SK-N-SH (cell line): ENCODE measurements around the gene ANKRD52. TPM values are rescaled to one million over a fixed set of nuclear protein-coding genes. Genes with fewer than 3 reads are reported as not detected.

Source experiments
- CTCF ChIA-PET: fragments of 300-600, 350-600 bp; formaldehyde crosslinking; extraction: SDS; loops from one replicate; lab custom pipeline; 2021; lab: Yijun Ruan, JAX
- POLR2A ChIA-PET: fragments of 350-600 bp; sonication (Branson Sonifier 250); formaldehyde crosslinking; extraction: SDS; loops from one replicate; lab custom pipeline; 2020; ENCODE audit warnings: antibody characterized with exemption, inconsistent platforms; lab: Yijun Ruan, JAX
- DNase-seq: peaks from one replicate; pipeline ENCODE4 v3.0.0; 2012
- H2AFZ ChIP-seq: fragments of 200-600 bp; sonication (generic); 2 replicates; pipeline ENCODE4 v1.8.1; 2016; ENCODE audit warnings: antibody characterized with exemption, mild to moderate bottlenecking, low read depth
- H3F3A ChIP-seq: fragments of 200-600 bp; sonication (generic); replicated peaks from 2 replicates; pipeline ENCODE3; 2016; ENCODE audit warnings: antibody characterized with exemption, mild to moderate bottlenecking; ENCODE audit not compliant: insufficient read depth
- H3K27ac ChIP-seq, 2 experiments: fragments of 200-500 bp in 1 of 2; fragments of 200-600 bp in 1 of 2; sonication (Bioruptor generic) in 1 of 2; sonication (generic), shearing (Covaris generic) in 1 of 2; 2 replicates each; pipeline versions ENCODE4 v1.5.1 to v1.6.1; 2014 to 2016; ENCODE audit warnings: low read depth in 2 of 2, inconsistent platforms in 1 of 2, low read length in 1 of 2, mild to moderate bottlenecking in 1 of 2, mixed read lengths in 1 of 2
- H3K27me3 ChIP-seq: fragments of 200-600 bp; sonication (generic), shearing (Covaris generic); 2 replicates; pipeline ENCODE4 v1.6.1; 2016; ENCODE audit warnings: mixed run types; ENCODE audit not compliant: insufficient read depth
- H3K36me3 ChIP-seq, 2 experiments: fragments of 200-500 bp in 1 of 2; fragments of 200-600 bp in 1 of 2; sonication (Bioruptor generic) in 1 of 2; sonication (generic) in 1 of 2; replicated peaks in 1 of 2; 2 replicates each; pipeline versions ENCODE3 to v1.5.1; 2014 to 2016; ENCODE audit warnings: low read length in 1 of 2, mild to moderate bottlenecking in 1 of 2; ENCODE audit not compliant: insufficient read depth in 2 of 2, control insufficient read depth in 1 of 2
- H3K4me1 ChIP-seq, 2 experiments: fragments of 200-500 bp in 1 of 2; fragments of 200-600 bp in 1 of 2; sonication (Bioruptor generic) in 1 of 2; sonication (generic), shearing (Covaris generic) in 1 of 2; 2 replicates each; pipeline versions ENCODE4 v1.5.1 to v1.6.1; 2014 to 2016; ENCODE audit warnings: low read depth in 1 of 2, low read length in 1 of 2, mixed run types in 1 of 2; ENCODE audit not compliant: insufficient read depth in 2 of 2, control insufficient read depth in 1 of 2
- H3K4me2 ChIP-seq: fragments of 200-600 bp; sonication (generic), shearing (Covaris generic); 2 replicates; pipeline ENCODE4 v1.6.1; 2017; ENCODE audit warnings: mixed run types
- H3K4me3 ChIP-seq, 2 experiments: fragments of 200-500 bp in 1 of 2; fragments of 200-600 bp in 1 of 2; sonication (Bioruptor generic) in 1 of 2; sonication (generic), shearing (Covaris generic) in 1 of 2; 2 replicates each; pipeline versions ENCODE4 v1.5.1 to v1.8.1; 2014 to 2016; ENCODE audit warnings: low read depth in 2 of 2, inconsistent platforms in 1 of 2, low read length in 1 of 2, mild to moderate bottlenecking in 1 of 2, mixed read lengths in 1 of 2, moderate library complexity in 1 of 2
- H3K79me2 ChIP-seq: fragments of 200-600 bp; sonication (generic); 2 replicates; pipeline ENCODE4 v1.8.1; 2017; ENCODE audit warnings: mild to moderate bottlenecking; ENCODE audit not compliant: insufficient read depth
- H3K9ac ChIP-seq: fragments of 200-600 bp; sonication (generic); 2 replicates; pipeline ENCODE4 v1.6.1; 2017; ENCODE audit warnings: mixed run types
- H3K9me2 ChIP-seq: fragments of 200-600 bp; sonication (generic); 2 replicates; pipeline ENCODE4 v1.6.1; 2017; ENCODE audit warnings: mixed run types
- H3K9me3 ChIP-seq: fragments of 200-600 bp; sonication (generic); 2 replicates; pipeline ENCODE4 v1.6.1; 2017; ENCODE audit warnings: mixed run types, mild to moderate bottlenecking, moderate library complexity
- H4K20me1 ChIP-seq: fragments of 200-600 bp; sonication (generic); 2 replicates; pipeline ENCODE4 v1.6.1; 2017; ENCODE audit warnings: mild to moderate bottlenecking, mixed run types; ENCODE audit not compliant: insufficient read depth
- CTCF ChIP-seq: fragments of 200-600 bp; sonication (generic); IDR thresholded peaks from 2 replicates; pipeline ENCODE4 v1.6.1; 2017; ENCODE audit warnings: antibody characterized with exemption, mild to moderate bottlenecking, moderate library complexity
- ELF1 ChIP-seq: IDR thresholded peaks from 2 replicates; pipeline ENCODE4 v1.4.0; 2012
- EZH2phosphoT487 ChIP-seq: fragments of 200-600 bp; sonication (generic); IDR thresholded peaks from 2 replicates; pipeline ENCODE4 v1.6.1; 2017; ENCODE audit warnings: low read depth, mixed run types, mild to moderate bottlenecking, antibody characterized with exemption, moderate library complexity, borderline replicate concordance
- FOXJ3 ChIP-seq: sonication (generic); formaldehyde crosslinking; IDR thresholded peaks from 2 replicates; pipeline ENCODE4 v1.5.1; 2020; ENCODE audit warnings: mild to moderate bottlenecking, missing genetic modification reagents
- GATA2 ChIP-seq: sonication (generic); formaldehyde crosslinking; IDR thresholded peaks from 2 replicates; pipeline ENCODE4 v1.5.0; 2020; ENCODE audit warnings: mild to moderate bottlenecking, missing genetic modification reagents
- IRF3 ChIP-seq: fragments of 150-350 bp; IDR thresholded peaks from 2 replicates; pipeline ENCODE4 v1.6.1; 2016; ENCODE audit warnings: mild to moderate bottlenecking, low read depth, low read length
- JUND ChIP-seq: IDR thresholded peaks from 2 replicates; pipeline ENCODE4 v1.4.0; 2012
- NFIC ChIP-seq: IDR thresholded peaks from 2 replicates; pipeline ENCODE4 v1.4.0; 2012; ENCODE audit warnings: borderline replicate concordance
- NRF1 ChIP-seq: IDR thresholded peaks from 2 replicates; pipeline ENCODE4 v1.6.1; 2012; ENCODE audit warnings: low read depth, mild to moderate bottlenecking, low read length
- PBX3 ChIP-seq: IDR thresholded peaks from 2 replicates; pipeline ENCODE4; 2012
- TAF1 ChIP-seq: IDR thresholded peaks from 2 replicates; pipeline ENCODE4 v1.6.1; 2012; ENCODE audit warnings: low read depth, mild to moderate bottlenecking, low read length, moderate library complexity, borderline replicate concordance
- TCF12 ChIP-seq: IDR thresholded peaks from 2 replicates; pipeline ENCODE4 v1.4.0; 2012
- TEAD4 ChIP-seq: IDR thresholded peaks from 2 replicates; pipeline ENCODE4 v1.4.0; 2012; ENCODE audit warnings: mild to moderate bottlenecking, borderline replicate concordance; ENCODE audit not compliant: insufficient read depth
- YY1 ChIP-seq: IDR thresholded peaks from 2 replicates; pipeline ENCODE4 v1.4.0; 2012; ENCODE audit warnings: low read depth, mild to moderate bottlenecking
- ZBTB33 ChIP-seq: IDR thresholded peaks from 2 replicates; pipeline ENCODE4 v1.4.0; 2012; ENCODE audit warnings: low read depth, borderline replicate concordance
- WGBS: methylation state at CpG from one replicate; pipeline ENCODE4 v1.1.6; 2017; ENCODE audit warnings: low lambda C conversion rate; 5-methylcytosine and 5-hydroxymethylcytosine counted together
- polyA plus RNA-seq, 3 experiments: library from polyadenylated mRNA; depleted of rRNA; stranded (reverse); fragments of >200 nt; gene quantifications; 2 replicates each; pipeline ENCODE4 v1.2.3, GENCODE V29; 2012

ANKRD52 gene
- polyA plus RNA-seq, 1 of the 3 experiments (the other 2 are of a cell fraction) = 23.4 TPM

- no peaks in the 10 kb centered on the region for H3K9me3 ChIP-seq
- no peak overlapping the region for H3K9ac ChIP-seq
- peaks cover 17% of the 10 kb centered on the region for H3F3A ChIP-seq
- H3K4me1 ChIP-seq = peaks cover 0 to 7% of the 10 kb centered on the region in 2 experiments; a peak in 1 of 4 replicates
- 79% methylated on average over 8 of the region's 8 CpGs for WGBS
- H3K27me3 ChIP-seq = no peaks in the 10 kb centered on the region
- DNase-seq = no peak
- no peaks in the 10 kb centered on the region for H3K79me2 ChIP-seq
- no peak overlapping the region for H3K27ac ChIP-seq
- H3K4me2 ChIP-seq = no peak overlapping the region
- H3K9me2 ChIP-seq = no peaks in the 10 kb centered on the region
- CTCF ChIA-PET = interaction anchor here (1.3 to 1.7 kb wide), 3 partner anchors 9 to 41 kb away, joined by 6 to 7 read pairs (median 6); partner anchors contain the start of genes ANKRD52, RNF41 and SMARCC2
- no peak overlapping the region for H3K4me3 ChIP-seq
- H2AFZ ChIP-seq = no peak overlapping the region
- H4K20me1 ChIP-seq = no peaks in the 10 kb centered on the region
- TF ChIP-seq TAF1 = no peak
- no peak for TF ChIP-seq FOXJ3 (CRISPR knock-in tag)
- TF ChIP-seq TCF12 = no peak
- no peak for TF ChIP-seq PBX3
- TF ChIP-seq NFIC = no peak
- no peak for TF ChIP-seq IRF3
- TF ChIP-seq ZBTB33 = no peak
- no peak for TF ChIP-seq ELF1
- TF ChIP-seq TEAD4 = no peak
- no peak for TF ChIP-seq NRF1
- no peak for TF ChIP-seq EZH2phosphoT487
- TF ChIP-seq CTCF = no peak
- no peak for TF ChIP-seq YY1
- TF ChIP-seq GATA2 (CRISPR knock-in tag) = no peak
- TF ChIP-seq JUND = no peak
- POLR2A ChIA-PET = interaction anchor here (1.6 kb wide), 1 partner anchor 9 kb away, joined by 5 read pairs; the partner anchor contains the start of gene RNF41
- H3K36me3 ChIP-seq = no peaks in the 10 kb centered on the region
These were observed 27.6 kb downstream of the ANKRD52 start for GRCh38 chr12:56230432-56231183.
